ENCODE results near the gene CARHSP1.
"Not testable (repeated sequence)": the region's sequence is repeated elsewhere in the genome, so short reads cannot be mapped to it uniquely, and the experiment has no call there.

The CARHSP1 gene

DNA sequence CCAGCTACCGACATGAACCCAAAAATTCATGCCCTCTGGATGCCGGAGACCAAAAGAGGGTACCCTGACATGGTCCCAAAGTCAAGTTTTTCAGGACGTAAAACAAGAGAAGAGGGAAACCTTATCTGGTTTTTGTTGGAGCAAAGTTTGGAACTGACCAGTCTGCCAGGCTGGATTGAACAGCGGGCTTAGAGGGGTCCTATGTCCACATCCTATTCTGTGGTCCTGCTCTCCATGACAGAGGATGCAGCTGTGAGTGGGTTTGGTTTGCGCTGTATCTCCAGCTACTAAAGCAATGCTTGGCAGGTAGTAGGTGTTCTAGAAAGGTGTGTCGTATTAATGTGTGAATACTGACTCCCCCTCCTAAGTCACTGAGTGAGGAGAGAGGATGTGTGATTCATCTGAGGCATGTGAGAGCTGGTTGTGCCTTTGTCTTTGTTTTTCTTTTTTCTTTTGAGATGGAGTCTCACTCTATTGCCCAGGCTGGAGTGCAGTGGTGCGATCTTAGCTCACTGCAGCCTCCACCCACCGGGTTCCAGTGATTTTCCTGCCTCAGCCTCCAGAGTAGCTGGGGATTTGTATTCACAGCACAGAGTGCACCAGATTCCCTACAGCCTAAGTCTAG, 40.2 kb downstream of the CARHSP1 start:
- DNase-seq (ENCODE audit: low read depth in 2 of 2) = no peak

DNA sequence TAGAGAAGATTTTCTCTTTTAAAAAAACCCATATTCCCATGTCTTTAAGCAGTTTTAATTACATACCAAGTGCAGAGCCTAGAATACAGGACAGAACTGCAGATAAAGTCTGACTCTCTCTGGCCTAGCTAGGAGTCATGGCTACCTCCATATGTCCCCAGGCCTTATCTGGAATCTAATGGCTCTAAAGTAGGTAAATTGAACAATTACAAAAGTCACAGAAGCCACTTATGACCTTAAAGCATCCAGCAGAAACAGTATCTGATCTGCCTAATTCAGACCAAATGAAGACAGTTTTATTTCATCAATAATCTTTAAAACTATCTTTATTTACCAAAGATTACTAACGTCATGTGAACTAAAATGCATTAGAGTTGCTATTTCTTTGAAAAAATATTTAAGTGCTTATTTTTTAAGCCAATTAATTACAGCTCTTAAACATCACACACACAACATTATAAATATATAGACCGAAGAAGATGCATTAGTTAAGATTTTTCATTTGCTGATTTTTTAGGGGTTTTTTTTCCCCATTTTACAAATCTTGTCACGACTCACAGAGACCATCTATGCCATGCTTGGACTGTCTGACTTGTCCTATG, 42.4 kb downstream of the CARHSP1 start:
- DNase-seq (ENCODE audit: low read depth in 2 of 2) = no peak

GRCh38 chr16:8822403-8822802, 46.4 kb downstream of the CARHSP1 start:
- no peak for DNase-seq (ENCODE audit: low read depth in 2 of 2)

DNA sequence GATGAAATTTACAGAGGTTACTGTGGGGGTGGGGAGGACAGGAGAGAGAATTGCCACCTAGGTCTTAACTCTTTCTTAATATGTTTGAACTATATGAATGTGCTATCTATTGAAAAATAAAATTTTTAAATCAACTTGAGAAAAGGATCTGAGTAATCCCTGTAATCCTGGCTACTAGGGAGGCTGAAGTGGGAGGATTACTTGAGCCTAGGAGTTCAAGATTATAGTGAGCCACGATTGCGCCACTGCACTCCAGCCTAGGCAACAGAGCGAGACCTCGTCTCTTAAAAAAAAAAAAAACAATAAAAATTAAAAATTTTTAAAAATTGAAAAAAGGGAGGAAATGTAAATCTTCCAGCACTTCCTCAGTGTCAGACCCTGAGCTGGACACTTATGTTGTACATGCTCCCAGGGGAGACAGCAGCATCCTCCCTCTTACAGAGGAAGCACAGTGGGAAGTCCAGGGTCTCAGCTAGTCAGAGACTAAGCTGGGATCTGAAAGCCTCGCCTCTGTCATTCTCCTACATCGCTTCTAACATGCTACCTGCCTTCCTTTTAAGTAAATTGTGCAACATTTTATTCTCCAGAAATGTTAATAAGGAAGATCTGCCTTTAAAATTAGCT, 49.3 kb downstream of the CARHSP1 start:
- no peak for DNase-seq (ENCODE audit: low read depth in 2 of 2)

DNA sequence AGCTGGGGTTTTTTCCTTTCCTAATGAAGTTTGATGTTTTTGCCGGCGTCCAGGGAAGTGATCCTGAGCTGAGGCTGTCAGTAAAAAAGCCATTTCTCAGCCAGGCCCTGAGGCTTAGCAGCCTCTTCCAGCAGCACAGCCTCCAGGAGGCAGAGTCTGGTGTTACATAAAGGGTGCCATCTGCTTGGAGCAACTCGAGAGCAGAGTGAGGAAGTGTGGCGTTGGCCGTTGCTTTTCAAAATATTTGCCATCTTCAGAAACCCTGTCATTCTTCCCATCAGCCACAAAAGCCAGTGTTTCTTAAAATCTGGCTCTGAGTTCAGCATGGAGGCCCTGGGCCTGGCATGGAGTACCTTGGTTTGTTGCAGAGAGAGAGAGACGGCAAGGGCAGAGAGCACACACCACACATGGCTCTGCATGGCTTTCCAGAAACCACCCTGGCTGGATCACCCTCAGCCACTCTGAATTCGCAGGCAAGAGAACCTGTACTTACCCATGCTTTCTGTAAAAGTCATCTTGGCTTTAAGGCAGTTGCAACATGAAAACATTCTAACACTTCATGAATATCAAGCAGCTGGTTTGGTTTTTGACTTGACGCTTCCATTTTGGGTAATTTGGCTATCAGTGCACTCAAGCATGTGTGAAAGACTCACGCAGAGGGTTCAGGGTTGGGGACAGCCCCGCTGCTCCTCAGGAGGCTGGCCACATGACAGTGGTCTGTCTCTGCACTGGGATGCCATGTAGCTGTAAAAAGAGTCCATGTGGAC, 50.1 kb downstream of the CARHSP1 start:
- no peak for DNase-seq (ENCODE audit: low read depth in 2 of 2)

- DNase-seq (ENCODE audit: low read depth in 2 of 2) = no peak
Measured at GRCh38 chr16:8816967-8817655, 51.7 kb downstream of the CARHSP1 start.

DNA sequence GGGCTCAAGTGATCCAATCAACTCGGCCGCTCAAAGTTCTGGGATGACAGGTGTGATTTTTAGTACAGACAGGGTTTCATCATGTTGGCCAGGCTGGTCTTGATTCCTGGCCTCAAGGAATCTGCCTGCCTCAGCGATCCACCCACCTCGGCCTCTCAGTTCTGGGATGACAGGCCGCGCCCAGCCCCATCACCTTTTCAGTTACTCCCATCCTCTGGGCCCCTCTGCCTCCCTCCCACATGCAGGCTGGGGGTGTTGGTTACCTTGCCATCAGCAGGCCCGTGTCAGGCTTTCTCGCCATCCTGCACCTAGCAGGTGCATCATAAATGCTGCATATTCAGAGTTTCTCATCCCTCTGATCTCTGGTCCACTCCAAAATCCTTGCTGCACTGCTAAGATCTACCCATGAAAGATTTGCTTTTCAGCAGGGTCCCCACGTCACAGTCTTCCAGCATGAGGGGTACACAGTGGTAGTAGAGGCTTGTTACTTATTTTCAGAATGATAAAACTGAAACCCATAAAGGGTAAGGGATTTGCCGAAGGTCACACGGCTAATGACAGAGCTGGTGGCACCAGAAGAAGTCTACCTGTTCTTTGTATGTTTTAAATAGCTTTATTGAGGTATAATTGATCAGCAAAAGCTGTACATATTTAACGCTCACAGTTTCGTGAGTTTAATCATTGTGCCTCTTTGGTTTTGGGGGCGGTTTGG, 54.6 kb downstream of the CARHSP1 start:
- no peak for DNase-seq (ENCODE audit: low read depth in 2 of 2)

- DNase-seq (ENCODE audit: low read depth in 2 of 2) = no peak
Measured at GRCh38 chr16:8812162-8812843, 56.5 kb downstream of the CARHSP1 start.

GRCh38 chr16:8808613-8809353, 60.0 kb downstream of the CARHSP1 start:
- no peak for DNase-seq (ENCODE audit: low read depth in 2 of 2)

GRCh38 chr16:8808009-8808408, 60.8 kb downstream of the CARHSP1 start:
- no peak for DNase-seq (ENCODE audit: low read depth in 2 of 2)

DNA sequence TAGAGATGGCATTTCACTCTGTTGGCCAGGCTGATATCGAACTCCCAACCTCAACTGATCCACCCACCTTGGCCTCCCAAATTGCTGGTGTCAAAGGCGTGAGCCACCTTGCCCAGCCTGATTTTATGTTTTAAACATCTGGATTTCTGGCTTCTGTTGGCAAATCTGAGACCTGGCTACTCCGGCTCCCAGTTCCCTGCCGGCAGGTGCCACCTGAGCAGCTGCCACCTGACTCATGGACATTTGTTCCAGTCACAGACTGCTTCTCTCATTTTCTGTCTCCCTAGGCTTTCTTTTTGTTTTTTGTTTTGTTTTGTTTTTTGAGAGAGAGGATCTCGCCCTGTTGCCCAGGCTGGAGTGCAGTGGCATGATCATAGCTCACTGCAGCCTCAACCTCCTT, 61.6 kb downstream of the CARHSP1 start:
- DNase-seq (ENCODE audit: low read depth in 2 of 2) = no peak

- DNase-seq (ENCODE audit: low read depth in 2 of 2) = no peak
Measured at GRCh38 chr16:8806272-8806983, 62.4 kb downstream of the CARHSP1 start.

DNA sequence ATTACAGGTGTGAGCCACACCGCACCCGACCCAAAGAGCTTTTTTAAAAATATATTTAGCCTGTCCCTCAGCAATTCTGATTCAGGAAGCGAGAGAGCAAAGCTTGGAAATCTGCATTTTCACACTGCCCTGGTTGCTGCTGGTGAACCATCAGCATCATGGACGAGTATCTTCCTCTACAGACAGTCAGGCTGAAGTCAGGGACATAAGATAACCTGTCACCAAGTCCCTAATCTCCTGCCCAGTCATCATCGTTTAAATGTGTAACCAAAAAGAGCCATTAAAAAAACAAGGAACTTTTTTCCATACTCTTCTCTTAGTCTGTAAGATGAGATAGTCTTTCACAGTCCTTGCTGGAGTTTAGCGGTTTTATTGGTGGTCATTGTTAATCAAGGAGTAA, 64.5 kb downstream of the CARHSP1 start:
- DNase-seq (ENCODE audit: low read depth in 2 of 2) = no peak

DNA sequence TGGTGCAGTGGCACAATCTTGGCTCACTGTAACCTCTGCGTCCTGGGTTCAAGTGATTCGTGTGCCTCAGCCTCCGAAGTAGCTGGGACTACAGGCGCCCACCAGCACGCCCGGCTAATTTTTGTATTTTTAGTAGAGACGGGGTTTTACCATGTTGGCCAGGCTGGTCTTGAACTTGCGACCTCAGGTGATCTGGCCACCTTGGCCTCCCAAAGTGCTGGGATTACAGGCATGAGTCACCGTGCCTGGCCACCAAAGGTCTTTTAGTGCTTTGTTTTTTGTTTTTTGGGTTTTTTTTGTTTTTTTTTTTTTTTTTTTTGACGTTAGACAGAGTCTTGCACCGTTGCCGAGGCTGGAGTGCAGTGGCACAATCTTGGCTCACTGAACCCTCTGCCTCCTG, 65.1 kb downstream of the CARHSP1 start:
- DNase-seq (ENCODE audit: low read depth in 2 of 2) = not testable (repeated sequence)
